DMS114 treated with DMSO at 0.1 percent for 48 hours (cell line): Measurements from ENCODE around the gene OR4A47.
"Not testable (repeated sequence)": the region's sequence is repeated elsewhere in the genome, so short reads cannot be mapped to it uniquely, and the experiment has no call there.

Experiments used
- DNase-seq: peaks from one replicate; lab custom pipeline; 2025; ENCODE audit not compliant: unreplicated experiment; lab: John Stamatoyannopoulos, UW

Gene OR4A47, protein sequence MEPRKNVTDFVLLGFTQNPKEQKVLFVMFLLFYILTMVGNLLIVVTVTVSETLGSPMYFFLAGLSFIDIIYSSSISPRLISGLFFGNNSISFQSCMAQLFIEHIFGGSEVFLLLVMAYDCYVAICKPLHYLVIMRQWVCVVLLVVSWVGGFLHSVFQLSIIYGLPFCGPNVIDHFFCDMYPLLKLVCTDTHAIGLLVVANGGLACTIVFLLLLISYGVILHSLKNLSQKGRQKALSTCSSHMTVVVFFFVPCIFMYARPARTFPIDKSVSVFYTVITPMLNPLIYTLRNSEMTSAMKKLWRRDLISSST

DNA sequence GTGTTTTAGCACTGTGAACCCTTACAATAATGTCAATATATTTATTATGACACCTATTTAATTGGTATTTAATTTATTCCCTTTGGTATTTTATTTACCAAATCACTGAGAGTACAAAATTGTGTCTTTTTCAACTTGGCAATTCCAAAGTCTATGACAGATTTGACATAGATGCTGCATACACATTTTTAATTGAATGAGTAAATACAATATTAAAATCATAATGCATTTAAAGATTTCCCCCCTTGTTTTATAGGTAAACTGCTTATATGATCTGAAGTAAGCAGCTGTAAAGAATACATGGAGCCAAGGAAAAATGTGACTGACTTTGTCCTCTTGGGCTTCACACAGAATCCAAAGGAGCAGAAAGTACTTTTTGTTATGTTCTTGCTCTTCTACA, at the start of gene OR4A47:
OR4A47 (plus strand) TSS at position 301 of the 400 bp plus-strand sequence; CDS start at position 301, 0 bp downstream.
- DNase-seq: not testable (repeated sequence)

DNA sequence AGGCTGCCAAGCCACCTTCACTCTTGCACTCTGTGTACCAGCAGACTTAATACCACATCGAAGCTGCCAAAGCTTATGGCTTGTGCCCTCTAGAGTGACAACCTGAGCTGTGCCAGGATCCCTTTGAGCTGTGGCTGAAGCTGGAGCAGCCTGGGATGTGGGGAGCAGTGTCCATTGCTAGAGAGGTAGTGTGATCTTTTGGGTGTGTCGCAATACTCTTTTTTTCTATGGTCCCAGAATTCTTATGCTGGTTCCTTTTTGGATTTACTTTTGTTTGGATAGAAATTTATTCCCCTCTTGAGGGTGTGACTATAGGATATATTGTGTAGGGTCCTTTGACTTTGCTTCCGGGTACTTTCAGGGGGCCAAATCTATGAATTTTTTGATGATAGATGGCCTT, 32.7 kb upstream of the OR4A47 start:
- DNase-seq: not testable (repeated sequence)

DNA sequence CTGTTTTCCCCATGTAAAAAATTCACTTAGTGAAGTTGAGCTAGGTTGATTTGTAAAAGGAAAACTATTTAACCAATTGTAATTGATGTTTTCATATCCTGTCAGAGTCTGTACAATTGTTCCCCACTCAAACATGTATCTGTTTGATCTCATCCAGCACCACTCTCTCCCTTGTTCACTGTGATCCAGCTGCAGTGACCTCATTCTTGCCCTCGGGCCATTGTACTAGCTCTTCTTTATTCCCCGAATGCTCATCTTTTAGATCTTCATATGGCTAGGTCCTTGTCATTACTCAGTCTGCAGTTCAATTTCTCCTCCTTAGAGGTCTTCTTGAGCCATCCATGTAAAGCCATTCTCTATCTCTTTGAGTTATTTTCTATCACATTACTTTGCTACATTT, 14.6 kb upstream of the OR4A47 start:
- DNase-seq: not testable (repeated sequence)

DNA sequence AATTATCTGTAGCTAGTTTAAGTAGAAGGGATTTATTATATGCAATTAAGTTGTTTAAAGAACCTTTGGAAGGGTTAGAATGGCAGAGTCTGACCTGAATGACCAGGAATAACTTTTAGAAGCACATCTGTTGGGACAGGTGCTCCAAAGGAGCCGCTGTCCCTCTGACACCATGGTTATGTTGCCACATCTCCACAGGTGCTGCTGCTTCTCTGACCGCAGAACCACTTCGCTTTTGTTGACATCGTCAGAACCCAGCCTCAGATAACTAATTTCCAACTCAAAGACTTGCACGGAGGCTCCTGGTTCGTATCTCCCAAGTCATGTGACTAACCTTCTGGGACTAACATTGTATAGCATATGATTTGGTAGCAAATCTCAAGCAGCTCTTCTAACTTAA, 13.9 kb upstream of the OR4A47 start:
- not testable (repeated sequence) for DNase-seq

DNA sequence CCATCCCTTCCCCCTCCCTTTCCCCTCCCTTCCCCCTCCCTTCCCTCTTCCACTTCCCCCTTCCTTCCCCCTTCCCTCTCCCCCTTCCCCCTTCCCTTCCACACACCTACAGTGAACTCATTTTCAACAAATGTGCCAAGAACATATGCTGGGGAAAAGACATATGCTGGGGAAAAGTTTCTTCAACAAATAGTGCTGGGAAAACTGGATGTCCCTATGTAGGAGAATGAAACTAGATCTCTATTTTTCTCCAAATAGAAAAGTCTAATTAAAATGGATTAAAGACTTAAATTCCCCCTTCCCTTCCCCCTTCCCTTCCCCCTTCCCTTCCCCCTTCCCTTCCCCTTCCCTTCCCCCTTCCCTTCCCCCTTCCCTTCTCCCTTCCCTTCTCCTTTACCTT, 17.6 kb downstream of the OR4A47 start:
- not testable (repeated sequence) for DNase-seq

DNA sequence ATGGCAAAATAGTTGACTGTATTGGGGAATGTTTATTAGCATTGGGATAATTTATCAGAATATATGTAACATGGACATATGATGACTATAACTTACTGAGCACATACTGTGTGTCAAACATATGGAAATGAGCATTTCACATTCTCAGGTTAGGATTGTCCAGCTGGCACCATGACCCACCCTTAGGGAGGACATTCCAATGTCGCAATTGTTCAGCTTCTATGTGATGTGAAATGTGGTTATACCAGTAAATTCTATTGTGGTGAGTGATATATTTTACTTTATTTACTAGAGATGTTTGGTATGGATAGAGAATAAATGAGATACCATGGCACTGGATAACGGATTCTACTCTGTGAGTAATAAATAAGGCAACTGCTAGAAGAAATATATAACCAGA, 50.4 kb downstream of the OR4A47 start:
- DNase-seq: no peak
